Mucosa of stomach (tissue), 1 donor: ENCODE data around the gene PCDH1.

Source experiments
- H3K27me3 ChIP-seq: one replicate; pipeline ENCODE4 v1.7.0; 2013; ENCODE audit warnings: mild to moderate bottlenecking, low read length; ENCODE audit not compliant: control insufficient read depth, insufficient read depth
- H3K36me3 ChIP-seq: one replicate; pipeline ENCODE4 v1.7.0; 2013; ENCODE audit warnings: low read length; ENCODE audit not compliant: control insufficient read depth, insufficient read depth
- H3K4me1 ChIP-seq: one replicate; pipeline ENCODE4 v1.7.0; 2013; ENCODE audit warnings: mild to moderate bottlenecking, low read length; ENCODE audit not compliant: control insufficient read depth, insufficient read depth
- H3K4me3 ChIP-seq: one replicate; pipeline ENCODE4 v1.7.0; 2013; ENCODE audit warnings: low read length
- H3K9ac ChIP-seq: one replicate; pipeline ENCODE4 v1.7.0; 2013; ENCODE audit warnings: mild to moderate bottlenecking, low read length, moderate library complexity
- H3K9me3 ChIP-seq: one replicate; pipeline ENCODE4 v1.7.0; 2013; ENCODE audit warnings: mild to moderate bottlenecking, low read length, moderate library complexity; ENCODE audit not compliant: control insufficient read depth
- donor health status: Pancreatic carcinoma.

PCDH1 gene

GRCh38 chr5:141845371-141845851 is 32.8 kb downstream of the PCDH1 start:
- no peaks in the 10 kb centered on the region for H3K9me3 ChIP-seq
- no peaks in the 10 kb centered on the region for H3K36me3 ChIP-seq
- no peak overlapping the region for H3K9ac ChIP-seq
- H3K4me3 ChIP-seq = no peak overlapping the region
- no peaks in the 10 kb centered on the region for H3K27me3 ChIP-seq
- H3K4me1 ChIP-seq = peaks cover 84% of the 10 kb centered on the region

GRCh38 chr5:141844414-141845097 is 33.7 kb downstream of the PCDH1 start:
- Histone ChIP-seq H3K27me3 (no peaks in the 10 kb centered on the region), H3K9me3 (no peaks in the 10 kb centered on the region), H3K36me3 (no peaks in the 10 kb centered on the region), H3K9ac (no peak overlapping the region), H3K4me1 (peaks cover 90% of the 10 kb centered on the region), H3K4me3 (no peak overlapping the region)

GRCh38 chr5:141843156-141843927 is 34.9 kb downstream of the PCDH1 start:
- Histone ChIP-seq H3K4me1 (peaks cover 80% of the 10 kb centered on the region), H3K36me3 (no peaks in the 10 kb centered on the region), H3K9ac (peak overlapping the region; percentile 45)

GRCh38 chr5:141841378-141842180 is 36.6 kb downstream of the PCDH1 start:
- Histone ChIP-seq H3K9me3 (no peaks in the 10 kb centered on the region), H3K9ac (peak overlapping the region; percentile 33), H3K4me1 (peaks cover 66% of the 10 kb centered on the region), H3K27me3 (no peaks in the 10 kb centered on the region), H3K4me3 (no peak overlapping the region), H3K36me3 (no peaks in the 10 kb centered on the region)

More at GRCh38 chr5:141843156-141843927, 34.9 kb downstream of the PCDH1 start:
- H3K4me3 ChIP-seq = no peak overlapping the region
- H3K9me3 ChIP-seq = no peaks in the 10 kb centered on the region
- H3K27me3 ChIP-seq = no peaks in the 10 kb centered on the region

GRCh38 chr5:141840826-141841360 is 37.3 kb downstream of the PCDH1 start:
- Histone ChIP-seq H3K9me3 (no peaks in the 10 kb centered on the region), H3K9ac (peak overlapping the region; percentile 33), H3K4me1 (peaks cover 59% of the 10 kb centered on the region), H3K36me3 (no peaks in the 10 kb centered on the region), H3K4me3 (peak overlapping the region; percentile 26), H3K27me3 (no peaks in the 10 kb centered on the region)

- Histone ChIP-seq H3K36me3 (no peaks in the 10 kb centered on the region), H3K9me3 (no peaks in the 10 kb centered on the region), H3K4me1 (peaks cover 55% of the 10 kb centered on the region), H3K27me3 (no peaks in the 10 kb centered on the region), H3K9ac (peak overlapping the region; percentile 33), H3K4me3 (no peak overlapping the region)
Observed at GRCh38 chr5:141840280-141840812, 37.9 kb downstream of the PCDH1 start.

- H3K4me3 ChIP-seq = no peak overlapping the region
- no peak overlapping the region for H3K9ac ChIP-seq
- no peaks in the 10 kb centered on the region for H3K36me3 ChIP-seq
- peaks cover 51% of the 10 kb centered on the region for H3K4me1 ChIP-seq
- H3K9me3 ChIP-seq = no peaks in the 10 kb centered on the region
- H3K27me3 ChIP-seq = no peaks in the 10 kb centered on the region
Observed at GRCh38 chr5:141839015-141839513, 39.1 kb downstream of the PCDH1 start.

GRCh38 chr5:141838326-141839014 is 39.7 kb downstream of the PCDH1 start:
- Histone ChIP-seq H3K4me3 (no peak overlapping the region), H3K36me3 (no peaks in the 10 kb centered on the region), H3K9ac (no peak overlapping the region), H3K9me3 (no peaks in the 10 kb centered on the region), H3K4me1 (peaks cover 45% of the 10 kb centered on the region), H3K27me3 (no peaks in the 10 kb centered on the region)

GRCh38 chr5:141835928-141836670 is 42.1 kb downstream of the PCDH1 start:
- Histone ChIP-seq H3K4me3 (no peak overlapping the region), H3K9ac (no peak overlapping the region)

GRCh38 chr5:141834331-141834730 is 43.9 kb downstream of the PCDH1 start:
- Histone ChIP-seq H3K9me3 (no peaks in the 10 kb centered on the region), H3K4me3 (no peak overlapping the region), H3K4me1 (peaks cover 13% of the 10 kb centered on the region), H3K9ac (no peak overlapping the region), H3K27me3 (no peaks in the 10 kb centered on the region), H3K36me3 (no peaks in the 10 kb centered on the region)

More at GRCh38 chr5:141835928-141836670, 42.1 kb downstream of the PCDH1 start:
- Histone ChIP-seq H3K36me3 (no peaks in the 10 kb centered on the region), H3K9me3 (no peaks in the 10 kb centered on the region), H3K27me3 (no peaks in the 10 kb centered on the region), H3K4me1 (peaks cover 21% of the 10 kb centered on the region)
